Muscle of leg (tissue), 11 donors: Measurements from ENCODE around the gene CA6. TPM values are rescaled to one million over a fixed set of nuclear protein-coding genes. Genes with fewer than 3 reads are reported as not detected.

Source experiments
- DNase-seq: peaks from one replicate; pipeline ENCODE4 v3.0.0; 2013
- H3K27ac ChIP-seq: one replicate; pipeline ENCODE4 v1.5.1; 2013; ENCODE audit warnings: mild to moderate bottlenecking, low read length, control low read depth
- H3K27me3 ChIP-seq: one replicate; pipeline ENCODE4 v1.6.1; 2013; ENCODE audit warnings: low read length; ENCODE audit not compliant: control insufficient read depth, insufficient read depth
- H3K36me3 ChIP-seq: one replicate; pipeline ENCODE4 v1.6.1; 2013; ENCODE audit warnings: low read length; ENCODE audit not compliant: control insufficient read depth, insufficient read depth
- H3K4me1 ChIP-seq: one replicate; pipeline ENCODE4 v1.6.1; 2013; ENCODE audit warnings: low read length; ENCODE audit not compliant: control insufficient read depth, insufficient read depth
- H3K4me3 ChIP-seq: one replicate; pipeline ENCODE4 v1.5.1; 2013; ENCODE audit warnings: low read length, control low read depth
- H3K9me3 ChIP-seq: replicated peaks from 2 replicates; pipeline ENCODE4 v1.6.1; 2013; ENCODE audit warnings: low read depth, low read length; ENCODE audit not compliant: control insufficient read depth
- WGBS: methylation state at CpG from one replicate; pipeline ENCODE4 v1.1.5; 2013; ENCODE audit warnings: missing lambda C conversion rate; ENCODE audit not compliant: insufficient coverage; 5-methylcytosine and 5-hydroxymethylcytosine counted together
- polyA plus RNA-seq, 8 donors: library from polyadenylated mRNA; unstranded; fragments of 120-200 nt; gene quantifications; one replicate each; pipeline versions ENCODE4 v1.2.1 to v1.2.3, GENCODE V29; 2013; ENCODE audit warnings: inconsistent platforms in 1 of 8, low replicate concordance in 1 of 8; ENCODE audit not compliant: insufficient read length in 8 of 8, insufficient read depth in 1 of 8
- total RNA-seq: library from RNA; stranded (reverse); fragments of 120-200 nt; gene quantifications from one replicate; pipeline ENCODE4 v1.2.4, GENCODE V29; 2013

CA6 gene
- total and polyA plus RNA-seq, 9 donors: 0.08 to 0.17 (median 0.09) TPM; not detected in 6

DNA sequence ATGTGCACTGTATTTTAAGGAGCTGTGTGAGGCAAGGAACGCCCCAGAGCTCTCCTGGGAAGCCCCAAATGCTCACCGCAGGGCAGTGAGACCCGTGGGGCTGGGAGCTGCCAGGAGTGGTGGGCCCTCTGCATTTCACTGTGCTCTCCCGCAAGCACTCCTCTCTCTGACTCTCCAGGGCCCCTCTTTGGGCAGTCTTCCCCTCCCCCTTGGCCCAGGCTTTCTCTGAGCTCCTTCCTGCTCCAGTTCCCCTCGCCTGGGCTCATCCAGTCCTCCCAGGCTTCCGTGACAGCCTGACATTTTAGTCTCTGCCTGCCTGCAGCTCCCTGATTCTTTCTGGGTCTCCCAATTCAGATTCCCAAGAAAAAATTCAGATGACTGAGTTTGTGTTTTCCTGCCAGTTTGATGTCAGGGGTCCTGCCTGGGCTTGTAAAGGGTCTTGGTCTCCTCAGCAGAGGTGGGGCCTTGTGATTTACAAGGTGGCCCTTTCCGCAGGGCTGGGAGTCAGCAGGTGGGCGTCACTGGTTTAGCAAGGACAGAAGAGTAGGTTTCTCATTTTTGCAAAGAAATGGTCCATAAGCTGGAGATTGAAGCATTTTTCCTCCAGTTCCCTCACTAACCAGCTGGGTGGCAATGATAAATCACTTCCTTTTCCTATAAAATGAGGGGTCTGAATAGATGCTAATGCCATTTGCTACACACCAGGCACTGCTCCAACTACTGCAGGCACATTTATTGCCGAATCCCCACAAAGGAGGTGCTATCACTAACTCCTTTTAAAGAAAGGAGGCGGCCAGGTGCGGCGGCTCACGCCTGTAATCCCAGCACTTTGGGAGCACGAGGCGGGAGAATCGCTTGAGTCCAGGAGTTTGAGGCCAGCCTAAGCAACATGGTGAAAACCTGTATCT is 1.9 kb upstream of the CA6 start:
- Histone ChIP-seq H3K36me3 (no peaks in the 10 kb centered on the region), H3K4me1 (peaks cover 16% of the 10 kb centered on the region), H3K4me3 (no peak overlapping the region), H3K9me3 (peaks cover 5% of the 10 kb centered on the region), H3K27me3 (peaks cover 2% of the 10 kb centered on the region), H3K27ac (peak overlapping the region; percentile 9)
- DNase-seq: peak; percentile 31
- 34% methylated on average over 11 of the region's 16 CpGs for whole genome bisulfite sequencing

GRCh38 chr1:8947127-8947691 is 1.5 kb downstream of the CA6 start:
- Histone ChIP-seq H3K4me1 (peaks cover 16% of the 10 kb centered on the region), H3K36me3 (no peaks in the 10 kb centered on the region), H3K27me3 (peaks cover 2% of the 10 kb centered on the region), H3K4me3 (no peak overlapping the region), H3K9me3 (no peaks in the 10 kb centered on the region), H3K27ac (no peak overlapping the region)
- DNase-seq: peak; percentile 17
- 51% methylated on average over 7 of the region's 9 CpGs for WGBS

DNA sequence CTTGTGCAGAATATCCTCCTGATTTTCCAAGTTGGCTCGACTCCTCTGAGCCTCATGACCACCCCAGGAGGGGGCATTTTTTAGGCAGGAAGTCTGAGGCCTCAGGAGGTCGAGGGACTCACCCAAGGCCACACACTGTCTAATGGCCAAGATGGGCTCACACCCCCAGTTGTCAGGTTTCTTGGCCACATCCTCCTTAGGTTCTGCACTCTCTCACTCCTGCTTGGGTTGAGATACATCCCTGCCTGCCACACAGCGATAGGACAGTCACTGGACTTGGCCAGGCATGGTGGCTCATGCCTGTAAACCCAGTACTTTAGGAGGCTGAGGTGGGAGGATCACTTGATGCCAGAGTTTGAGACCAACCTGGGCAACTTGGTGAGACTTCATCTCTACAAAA is 4.6 kb downstream of the CA6 start:
- H3K27me3 ChIP-seq: peaks cover under 1% of the 10 kb centered on the region
- H3K36me3 ChIP-seq: no peaks in the 10 kb centered on the region
- no peak for DNase-seq
- no peak overlapping the region for H3K27ac ChIP-seq
- H3K4me3 ChIP-seq: no peak overlapping the region
- 40% methylated on average over 1 of the region's 3 CpGs for WGBS
- peaks cover 6% of the 10 kb centered on the region for H3K4me1 ChIP-seq
- H3K9me3 ChIP-seq: no peaks in the 10 kb centered on the region

DNA sequence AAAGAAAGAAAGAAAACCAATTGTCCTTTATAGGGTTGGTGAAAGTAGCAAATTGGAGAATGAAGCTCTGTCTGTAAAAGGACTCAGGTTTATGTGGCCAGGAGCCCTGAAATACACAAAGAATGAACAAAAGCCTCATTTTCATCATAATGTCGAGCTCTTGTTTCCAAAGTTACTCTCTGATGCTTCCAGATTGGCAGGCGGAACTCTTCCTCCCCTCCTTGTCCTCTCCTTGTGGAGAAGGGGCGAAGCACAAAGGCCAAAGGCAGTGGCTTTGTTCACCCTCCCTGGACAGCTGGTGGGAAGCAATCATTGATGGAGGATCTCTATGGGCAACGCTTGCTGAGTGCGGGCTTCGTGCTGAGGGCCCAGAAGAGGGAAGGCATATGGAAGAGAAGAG is 5.6 kb downstream of the CA6 start:
- Histone ChIP-seq H3K4me3 (no peak overlapping the region), H3K27me3 (no peaks in the 10 kb centered on the region), H3K4me1 (peaks cover 6% of the 10 kb centered on the region), H3K36me3 (no peaks in the 10 kb centered on the region), H3K27ac (no peak overlapping the region), H3K9me3 (no peaks in the 10 kb centered on the region)
- 100% methylated on average over 1 of the region's 6 CpGs for WGBS
- DNase-seq: no peak

GRCh38 chr1:8955406-8955805 is 9.7 kb downstream of the CA6 start:
- Histone ChIP-seq H3K4me1 (no peaks in the 10 kb centered on the region), H3K9me3 (no peaks in the 10 kb centered on the region), H3K27me3 (no peaks in the 10 kb centered on the region), H3K27ac (no peak overlapping the region), H3K36me3 (no peaks in the 10 kb centered on the region), H3K4me3 (no peak overlapping the region)
- 43% methylated on average over 8 of the region's 11 CpGs for WGBS
- DNase-seq: no peak

DNA sequence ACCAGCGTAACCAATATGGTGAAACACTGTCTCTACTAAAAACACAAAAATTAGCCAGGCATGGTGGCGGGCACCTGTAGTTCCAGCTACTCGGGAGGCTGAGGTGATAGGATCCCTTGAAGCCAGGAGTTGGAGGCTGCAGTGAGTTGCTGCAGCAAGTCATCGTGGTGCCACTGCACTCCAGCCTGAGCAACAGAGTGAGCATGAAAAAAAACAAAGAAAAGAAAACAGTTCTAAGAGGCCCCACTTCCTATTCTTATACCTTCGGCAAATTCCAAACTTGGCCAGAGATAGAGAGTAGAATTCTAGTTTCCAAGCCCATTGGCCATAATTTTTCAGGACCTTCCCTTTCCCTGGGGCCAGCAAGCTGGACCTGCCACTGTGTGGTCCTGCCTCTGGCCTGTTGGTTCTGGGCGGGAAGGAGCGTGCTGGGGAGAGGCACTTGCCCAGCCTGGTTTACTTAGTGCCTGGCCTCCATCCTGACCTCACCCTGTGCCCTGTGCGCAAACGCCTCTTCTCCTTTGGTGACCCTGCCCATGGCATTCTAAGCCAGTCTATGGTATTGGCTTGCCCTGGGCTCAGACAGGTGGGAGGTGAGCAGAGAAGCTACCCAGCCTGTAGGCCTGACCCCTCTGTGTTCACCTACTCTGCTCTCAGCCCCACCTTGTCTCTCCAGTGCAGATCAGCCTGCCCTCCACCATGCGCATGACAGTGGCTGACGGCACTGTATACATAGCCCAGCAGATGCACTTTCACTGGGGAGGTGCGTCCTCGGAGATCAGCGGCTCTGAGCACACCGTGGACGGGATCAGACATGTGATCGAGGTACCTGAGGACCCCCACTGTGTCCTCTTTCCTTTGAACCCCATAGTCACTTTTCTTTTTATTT is 11.0 kb downstream of the CA6 start:
- H3K36me3 ChIP-seq: no peaks in the 10 kb centered on the region
- no peak overlapping the region for H3K27ac ChIP-seq
- H3K27me3 ChIP-seq: no peaks in the 10 kb centered on the region
- H3K4me3 ChIP-seq: no peak overlapping the region
- no peak for DNase-seq
- 90% methylated on average over 10 of the region's 17 CpGs for WGBS
- no peaks in the 10 kb centered on the region for H3K9me3 ChIP-seq
- no peaks in the 10 kb centered on the region for H3K4me1 ChIP-seq

DNA sequence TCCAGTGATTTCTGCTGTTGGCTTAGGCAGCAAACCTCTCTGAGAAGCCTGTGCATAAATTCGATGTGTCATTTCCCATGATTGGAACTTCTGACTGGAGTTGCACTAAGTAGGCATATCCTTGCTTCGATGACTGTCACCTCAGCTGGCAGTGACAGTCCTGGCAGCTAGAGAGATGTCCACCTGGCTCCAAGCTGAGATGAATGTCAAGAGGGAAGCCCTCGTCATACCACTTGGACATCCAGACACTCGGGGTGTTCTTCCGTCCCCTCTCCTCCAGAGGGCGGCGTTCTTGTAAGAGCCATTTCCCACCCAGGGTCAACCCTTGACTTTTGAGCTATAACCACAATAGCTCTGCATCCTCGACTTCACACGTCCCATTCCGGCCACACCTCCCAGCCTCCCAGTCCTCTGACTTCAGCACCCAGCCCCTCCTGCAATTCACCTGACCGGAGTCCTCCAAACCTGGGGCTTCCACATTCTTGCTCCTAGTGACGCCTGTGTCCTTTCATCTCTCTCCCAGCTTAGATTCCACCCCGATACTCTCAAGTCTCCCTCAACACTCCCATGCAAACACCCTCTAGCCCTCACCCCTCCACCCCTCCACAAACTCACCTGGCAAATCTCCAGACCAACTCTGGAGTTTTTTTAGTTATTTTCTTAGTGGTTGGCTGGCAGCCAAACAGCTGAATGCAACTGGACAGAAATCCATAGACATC is 17.3 kb downstream of the CA6 start:
- DNase-seq: no peak
- no peak overlapping the region for H3K27ac ChIP-seq
- WGBS: 30% methylated on average over 13 of the region's 13 CpGs

DNA sequence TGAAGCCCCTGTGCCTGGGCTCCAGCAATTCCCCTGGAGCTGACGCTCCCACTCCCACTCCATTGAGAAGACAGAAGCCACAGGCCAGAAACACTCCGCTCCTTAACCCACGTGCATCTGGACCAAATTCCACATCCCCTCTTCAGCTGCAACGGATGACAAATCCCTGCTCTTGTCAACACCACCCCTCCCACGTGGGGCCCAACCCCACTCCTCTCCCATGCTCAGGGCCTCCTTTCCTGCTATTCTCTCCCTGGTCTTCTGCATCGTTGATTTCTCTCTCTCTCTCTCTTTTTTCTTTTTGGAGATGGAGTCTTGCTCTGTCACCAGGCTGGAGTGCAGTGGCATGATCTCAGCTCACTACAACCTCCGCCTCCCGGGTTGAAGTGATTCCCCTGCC is 18.3 kb downstream of the CA6 start:
- Histone ChIP-seq H3K27me3 (peaks cover 4% of the 10 kb centered on the region), H3K27ac (no peak overlapping the region), H3K4me3 (no peak overlapping the region), H3K36me3 (no peaks in the 10 kb centered on the region), H3K4me1 (no peaks in the 10 kb centered on the region), H3K9me3 (no peaks in the 10 kb centered on the region)
- no peak for DNase-seq
- 23% methylated on average over 6 of the region's 8 CpGs for WGBS

More for the DNA sequence above, 17.3 kb downstream of the CA6 start:
- Histone ChIP-seq H3K36me3 (no peaks in the 10 kb centered on the region), H3K4me1 (no peaks in the 10 kb centered on the region), H3K9me3 (no peaks in the 10 kb centered on the region), H3K4me3 (no peak overlapping the region), H3K27me3 (peaks cover 4% of the 10 kb centered on the region)

DNA sequence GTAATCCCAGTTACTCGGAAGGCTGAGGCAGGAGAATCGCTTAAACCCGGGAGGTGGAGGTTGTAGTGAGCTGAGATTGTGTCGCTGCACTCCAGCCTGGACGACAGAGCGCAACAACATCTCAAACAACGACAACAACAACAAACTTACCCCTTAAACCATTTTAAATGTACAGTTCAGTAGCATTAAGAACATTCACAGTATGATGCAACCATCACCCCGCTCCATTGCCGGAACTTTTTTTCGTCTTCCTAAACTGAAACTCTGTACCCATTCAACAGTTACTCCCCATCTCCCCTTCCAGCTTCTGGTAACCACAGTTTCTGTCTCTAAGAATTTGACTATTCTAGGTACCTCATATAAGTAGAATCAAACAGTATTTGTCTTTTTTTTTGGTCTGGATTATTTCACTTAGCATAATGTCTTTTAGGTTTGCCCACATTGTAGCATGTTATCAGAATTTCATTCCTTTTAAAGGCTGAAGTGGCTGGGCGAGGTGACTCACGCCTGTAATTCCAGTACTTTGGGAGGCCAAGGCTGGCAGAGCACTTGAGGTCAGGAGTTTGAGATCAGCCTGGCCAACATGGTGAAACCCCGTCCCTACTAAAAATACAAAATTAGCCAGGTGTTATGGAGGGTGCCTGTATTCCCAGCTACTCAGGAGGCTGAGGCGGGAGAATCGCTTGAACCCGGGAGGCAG is 19.6 kb downstream of the CA6 start:
- Histone ChIP-seq H3K4me3 (no peak overlapping the region), H3K36me3 (no peaks in the 10 kb centered on the region), H3K9me3 (no peaks in the 10 kb centered on the region), H3K27me3 (peaks cover 4% of the 10 kb centered on the region), H3K27ac (no peak overlapping the region), H3K4me1 (no peaks in the 10 kb centered on the region)
- 95% methylated on average over 8 of the region's 16 CpGs for WGBS
- no peak for DNase-seq
